ENCODE data around the gene EP400.

GRCh38 chr12:132021031-132021871 lies 71.5 kb downstream of the EP400 start:
- TF ChIP-seq, protein P1, sequence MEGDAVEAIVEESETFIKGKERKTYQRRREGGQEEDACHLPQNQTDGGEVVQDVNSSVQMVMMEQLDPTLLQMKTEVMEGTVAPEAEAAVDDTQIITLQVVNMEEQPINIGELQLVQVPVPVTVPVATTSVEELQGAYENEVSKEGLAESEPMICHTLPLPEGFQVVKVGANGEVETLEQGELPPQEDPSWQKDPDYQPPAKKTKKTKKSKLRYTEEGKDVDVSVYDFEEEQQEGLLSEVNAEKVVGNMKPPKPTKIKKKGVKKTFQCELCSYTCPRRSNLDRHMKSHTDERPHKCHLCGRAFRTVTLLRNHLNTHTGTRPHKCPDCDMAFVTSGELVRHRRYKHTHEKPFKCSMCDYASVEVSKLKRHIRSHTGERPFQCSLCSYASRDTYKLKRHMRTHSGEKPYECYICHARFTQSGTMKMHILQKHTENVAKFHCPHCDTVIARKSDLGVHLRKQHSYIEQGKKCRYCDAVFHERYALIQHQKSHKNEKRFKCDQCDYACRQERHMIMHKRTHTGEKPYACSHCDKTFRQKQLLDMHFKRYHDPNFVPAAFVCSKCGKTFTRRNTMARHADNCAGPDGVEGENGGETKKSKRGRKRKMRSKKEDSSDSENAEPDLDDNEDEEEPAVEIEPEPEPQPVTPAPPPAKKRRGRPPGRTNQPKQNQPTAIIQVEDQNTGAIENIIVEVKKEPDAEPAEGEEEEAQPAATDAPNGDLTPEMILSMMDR (IDR thresholded peaks at IDR 0.05): no peak
- no peak for TF ChIP-seq POLR2A (IDR thresholded peaks at IDR 0.05)

All from adrenal gland (tissue), 5 donors.